ENCODE results near the gene ADARB1. TPM values are rescaled to one million over a fixed set of nuclear protein-coding genes. Genes with fewer than 3 reads are reported as not detected.

The ADARB1 gene
- total RNA-seq, 1 donor from 2014 or later: 32.0 TPM

DNA sequence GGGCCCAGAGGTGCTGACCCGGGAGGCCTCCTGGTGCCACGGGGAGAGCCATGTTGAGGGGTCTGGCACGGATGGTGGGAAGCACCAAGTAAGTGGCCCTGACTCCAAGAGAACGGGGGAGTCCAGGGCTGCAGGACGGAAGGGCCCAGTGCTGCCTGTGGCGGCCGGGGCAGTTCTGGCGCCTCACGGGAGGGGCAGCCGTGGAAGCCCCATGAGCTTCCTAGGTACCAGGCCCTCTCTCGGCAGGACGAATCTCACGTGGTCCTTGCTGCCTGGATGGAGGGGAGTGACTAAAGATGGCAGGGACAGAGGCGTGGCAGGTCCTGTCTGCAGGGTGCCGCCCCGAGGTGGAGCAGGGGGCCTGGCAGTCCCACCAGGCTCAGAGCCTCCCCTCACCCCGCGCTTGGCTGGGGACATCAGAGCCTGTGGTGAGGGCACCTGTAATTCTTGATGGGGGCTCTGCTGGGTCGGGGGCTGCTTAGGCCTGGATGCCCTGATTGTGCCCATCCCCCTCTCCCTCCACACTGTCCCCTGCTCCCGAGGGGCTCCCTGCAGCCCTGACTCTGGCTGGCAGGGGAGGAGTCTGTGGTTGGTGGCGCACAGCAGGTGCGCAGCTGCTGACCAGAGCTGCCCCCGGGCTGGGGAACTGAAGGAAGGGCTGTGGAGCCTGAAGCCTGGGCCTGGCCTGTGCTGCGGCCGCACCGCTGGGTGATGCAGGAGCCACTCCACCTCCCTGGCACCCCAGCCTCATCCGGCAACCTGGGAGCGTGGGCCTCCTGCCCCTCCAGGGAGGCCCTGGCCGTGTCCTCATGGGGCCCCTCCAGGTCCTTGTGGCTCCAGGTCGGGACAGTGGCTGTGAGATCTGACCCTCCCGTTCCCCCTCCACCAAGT lies 181.9 kb downstream of the ADARB1 start:
- DNase-seq: no peak

DNA sequence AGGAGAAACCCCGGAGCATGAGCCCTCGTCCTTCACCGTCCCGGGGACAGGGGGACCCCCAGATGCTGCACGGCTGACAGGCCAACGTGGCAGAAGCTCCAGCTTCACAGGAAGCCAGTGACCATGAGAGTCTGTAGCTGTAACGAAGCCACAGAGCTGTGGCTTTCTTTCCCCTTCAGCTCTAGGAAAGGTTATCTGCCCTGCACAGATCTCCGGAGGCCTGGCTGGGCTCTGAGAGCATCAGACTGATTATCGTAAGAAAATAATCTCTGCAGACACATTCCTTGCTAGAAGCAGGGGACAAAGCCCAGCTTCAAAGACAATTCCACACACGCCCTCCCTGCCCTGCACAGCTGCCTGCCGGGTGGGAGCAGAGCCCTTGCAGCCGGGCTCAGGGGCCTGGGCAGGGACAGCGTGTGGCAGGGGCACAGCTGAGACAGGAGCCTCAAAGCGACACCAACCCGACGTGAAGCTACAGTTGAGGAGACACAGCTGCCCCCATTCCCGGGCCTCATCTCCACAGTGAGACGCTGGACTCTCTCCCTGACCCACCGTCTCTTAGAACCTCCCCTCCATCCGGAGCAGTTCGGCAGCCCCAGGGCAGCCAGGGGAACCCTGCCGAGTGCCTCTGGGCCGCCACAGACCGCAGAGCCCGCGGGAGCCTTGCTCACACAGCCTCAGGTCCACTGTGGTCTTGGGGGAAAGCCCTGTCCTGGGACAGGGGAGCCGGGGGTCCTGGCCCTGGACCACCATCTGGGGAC lies 182.7 kb downstream of the ADARB1 start:
- peak; percentile 17 for DNase-seq

- DNase-seq: no peak
Measured at GRCh38 chr21:45257673-45258341, 183.4 kb downstream of the ADARB1 start.

GRCh38 chr21:45258466-45258865 lies 184.1 kb downstream of the ADARB1 start:
- no peak for DNase-seq

DNA sequence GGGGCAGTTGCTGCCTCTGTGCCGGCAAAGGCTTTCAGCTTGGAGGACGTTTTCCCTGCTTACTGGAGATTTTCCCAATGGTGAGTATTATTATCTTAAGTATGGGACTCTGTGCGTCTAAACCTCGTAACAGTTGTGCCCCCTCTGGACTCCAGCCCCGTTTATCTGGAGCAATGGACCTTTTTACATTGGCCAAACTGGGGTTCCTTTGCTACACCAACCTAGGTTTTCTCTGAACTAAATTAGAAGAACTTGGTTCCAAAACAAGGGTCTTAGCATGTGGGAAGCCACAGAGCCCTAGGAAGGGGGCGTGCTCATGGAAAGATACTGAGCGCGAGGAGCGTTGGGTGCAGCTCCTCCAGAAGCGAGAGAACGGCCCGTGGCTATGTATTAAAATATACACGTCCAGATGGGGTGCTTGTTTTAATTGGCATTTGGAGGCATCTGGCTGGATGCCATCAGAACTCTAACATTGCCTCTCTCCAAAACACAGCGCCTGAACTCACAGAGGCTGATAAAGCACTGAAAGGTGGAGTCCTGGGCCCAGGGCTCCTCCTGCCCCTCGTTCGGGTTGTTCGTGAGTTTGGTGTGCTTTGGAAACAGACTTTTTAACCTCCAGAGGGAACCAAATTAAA lies 184.9 kb downstream of the ADARB1 start:
- DNase-seq: no peak

GRCh38 chr21:45260191-45260825 lies 185.9 kb downstream of the ADARB1 start:
- DNase-seq: no peak

DNA sequence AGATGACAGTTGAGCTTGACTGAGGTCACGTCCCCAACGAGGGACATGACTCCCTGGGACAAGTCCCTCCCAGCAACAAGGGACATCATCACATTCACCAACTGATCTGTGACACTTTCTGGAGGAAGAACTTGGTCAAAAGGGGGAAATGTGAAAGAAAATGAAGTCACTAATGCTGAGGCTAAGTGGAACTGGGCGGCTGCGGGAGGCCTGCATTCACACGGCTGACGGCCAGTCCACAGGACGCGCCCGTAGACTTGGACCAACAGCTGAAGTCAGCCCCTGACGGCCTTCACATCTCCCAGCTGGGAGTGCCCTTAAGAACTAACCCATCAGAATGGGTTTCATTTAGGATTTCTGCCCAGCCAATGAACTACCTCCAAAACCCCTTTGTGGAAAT lies 186.7 kb downstream of the ADARB1 start:
- DNase-seq: no peak

- DNase-seq: no peak
Measured at GRCh38 chr21:45262041-45262581, 187.7 kb downstream of the ADARB1 start.

GRCh38 chr21:45262616-45263015 lies 188.2 kb downstream of the ADARB1 start:
- DNase-seq: peak; percentile 19

DNA sequence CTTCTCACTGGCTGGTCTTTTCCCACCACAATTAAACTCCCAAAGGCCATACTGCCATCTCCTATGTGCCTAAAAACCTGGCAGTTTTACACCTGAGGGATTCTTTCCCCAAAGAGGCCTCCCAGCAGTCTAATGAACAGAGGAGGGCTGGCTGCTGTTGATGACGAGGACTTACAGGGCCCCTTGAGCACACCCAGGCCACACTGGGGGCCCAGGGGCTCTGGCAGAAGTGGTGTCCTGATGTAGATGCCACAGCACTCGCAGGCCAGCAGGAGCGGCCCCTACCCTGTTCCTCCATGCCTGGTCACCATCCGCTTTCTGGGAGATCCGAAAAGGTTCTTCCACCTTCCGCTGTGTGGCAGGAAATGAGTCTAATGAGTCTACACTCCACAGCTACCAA lies 189.2 kb downstream of the ADARB1 start:
- DNase-seq: peak; percentile 7

GRCh38 chr21:45264146-45264911 lies 189.9 kb downstream of the ADARB1 start:
- no peak for DNase-seq

DNA sequence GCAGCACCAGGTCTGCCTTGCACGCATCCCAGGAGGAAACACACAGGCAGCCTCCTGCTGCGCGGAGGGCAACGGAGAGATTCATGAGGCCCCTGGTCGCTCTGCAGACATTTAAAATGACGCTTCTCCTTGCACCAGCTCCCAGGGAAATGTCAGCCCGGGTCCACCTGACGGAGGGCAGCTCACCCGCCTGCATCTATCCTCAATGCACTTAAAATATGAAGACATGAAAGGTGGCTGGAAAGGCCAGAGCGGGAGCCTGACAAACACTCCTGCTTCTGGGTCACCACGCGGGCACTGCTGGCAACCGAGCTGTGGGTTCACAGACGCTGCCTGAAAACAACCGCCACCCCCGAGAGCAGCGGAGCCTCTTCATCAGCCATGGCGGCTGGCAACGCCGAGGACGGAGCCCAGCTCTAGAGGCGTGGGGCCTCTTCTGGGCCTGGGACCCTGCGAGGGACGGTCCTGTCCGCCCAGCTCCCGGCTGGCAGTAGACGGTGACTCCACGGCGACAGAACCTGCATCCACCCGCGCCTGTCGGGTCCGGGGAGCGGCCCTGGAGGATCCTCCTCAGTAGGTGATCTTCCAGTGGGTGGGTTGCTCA lies 190.6 kb downstream of the ADARB1 start:
- no peak for DNase-seq

GRCh38 chr21:45265721-45266517 lies 191.5 kb downstream of the ADARB1 start:
- DNase-seq: no peak

DNA sequence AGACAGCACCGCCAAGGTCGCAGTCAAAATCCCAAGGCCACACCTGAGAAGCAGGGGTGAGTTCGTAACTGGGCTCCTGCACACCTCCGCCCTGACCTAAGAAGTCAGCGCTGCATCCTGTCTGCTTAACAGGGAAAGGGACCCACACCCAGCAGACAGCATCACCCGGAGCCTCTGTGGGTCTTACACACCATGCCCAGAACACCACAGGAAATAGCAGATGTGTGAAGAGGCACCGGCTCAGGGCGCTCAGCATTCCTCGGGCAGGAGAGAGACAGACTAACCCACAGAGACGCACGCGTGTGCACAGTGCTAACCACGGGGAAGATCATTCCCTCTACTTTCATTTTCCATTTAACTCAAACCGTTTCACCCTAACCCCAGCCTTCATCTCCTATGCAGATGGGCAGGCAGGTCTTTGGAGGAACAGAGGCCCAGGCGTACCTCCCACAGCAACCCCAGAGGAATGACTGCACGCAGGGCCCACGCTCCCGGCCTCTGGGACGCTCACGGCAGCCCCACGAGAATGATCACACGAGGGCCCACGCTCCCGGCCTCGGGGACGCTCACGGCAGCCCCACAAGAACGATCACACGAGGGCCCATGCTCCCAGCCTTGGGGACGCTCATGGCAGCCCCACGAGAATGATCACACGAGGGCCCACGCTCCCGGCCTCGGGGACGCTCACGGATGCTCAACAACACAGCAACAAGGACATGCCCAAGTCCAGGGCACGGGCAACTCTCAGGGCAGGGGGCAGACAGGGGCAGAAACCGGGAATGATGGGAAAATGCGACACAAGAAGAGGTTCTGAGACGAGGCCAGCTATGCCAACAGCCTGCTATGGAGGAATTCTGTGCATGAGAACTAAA lies 192.4 kb downstream of the ADARB1 start:
- no peak for DNase-seq

DNA sequence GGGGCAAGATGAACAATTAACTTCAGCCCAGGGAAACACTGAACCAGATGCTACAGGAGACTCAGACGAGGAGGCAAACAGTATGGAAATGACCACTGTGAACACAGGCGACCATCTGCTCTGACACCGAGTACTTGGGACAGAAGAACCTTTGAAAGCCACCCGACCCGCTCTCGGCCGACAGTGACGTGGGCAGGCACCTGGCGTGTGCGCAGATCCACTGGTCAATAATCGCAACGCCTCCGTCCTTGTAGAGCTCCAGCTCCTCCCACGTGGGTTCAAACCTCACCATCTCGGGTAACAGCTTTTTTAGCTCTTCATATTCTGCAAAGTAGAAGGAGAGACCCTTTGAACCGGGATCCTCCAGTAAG lies 193.0 kb downstream of the ADARB1 start:
- DNase-seq: no peak

DNA sequence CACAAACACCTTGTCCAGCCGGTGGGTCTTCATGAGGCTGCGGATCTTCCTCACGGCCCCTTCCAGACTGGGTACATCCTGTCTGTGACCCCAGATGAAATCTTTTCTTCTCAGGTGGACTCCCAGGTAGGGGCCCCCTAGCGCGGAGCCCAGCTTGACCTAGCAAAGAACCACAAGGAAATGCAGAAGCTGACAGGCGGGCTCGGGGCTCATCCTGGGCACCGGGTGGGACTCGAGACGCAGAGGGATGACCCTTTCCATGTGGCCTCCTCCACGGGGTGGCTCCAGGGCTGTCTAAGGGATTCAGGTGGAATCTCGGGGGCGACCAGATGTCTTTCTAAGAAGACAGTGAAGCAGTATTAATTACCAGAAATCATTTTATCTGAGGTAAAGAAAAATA lies 195.5 kb downstream of the ADARB1 start:
- no peak for DNase-seq

GRCh38 chr21:45270306-45270821 lies 196.0 kb downstream of the ADARB1 start:
- DNase-seq: no peak

All from dermis blood vessel endothelial cell (primary cell).